Stimulated activated CD4-positive, alpha-beta T cell treated with anti-CD3 and anti-CD28 coated beads, Interleukin-12 subunit alpha, Interleukin-12 subunit beta, amount 100 ng/mL, for 4 hours (primary cell): Measurements from ENCODE around the gene RAPGEF6.

Experiments used
- DNase-seq: peaks from one replicate; pipeline ENCODE4 v3.0.0-alpha.2; 2020

RAPGEF6 gene

DNA sequence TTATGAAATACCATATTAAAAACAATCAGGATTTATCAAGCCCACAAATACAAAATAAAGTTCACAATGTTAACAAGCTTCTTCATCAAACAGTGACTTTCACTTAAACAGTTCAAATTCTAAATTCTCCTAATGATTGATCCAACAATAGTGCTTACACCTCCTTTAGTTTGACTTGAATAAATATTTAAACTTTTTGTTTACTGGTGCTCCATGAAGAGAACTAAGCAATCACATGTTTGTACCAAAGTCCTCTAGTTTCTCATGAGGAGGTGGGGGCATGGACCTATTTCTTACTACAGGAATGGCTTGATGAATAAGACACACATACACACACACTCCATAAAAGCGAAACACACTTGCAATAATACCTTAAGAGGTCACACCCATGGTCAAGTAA, 95.8 kb downstream of the RAPGEF6 start:
- no peak for DNase-seq

DNA sequence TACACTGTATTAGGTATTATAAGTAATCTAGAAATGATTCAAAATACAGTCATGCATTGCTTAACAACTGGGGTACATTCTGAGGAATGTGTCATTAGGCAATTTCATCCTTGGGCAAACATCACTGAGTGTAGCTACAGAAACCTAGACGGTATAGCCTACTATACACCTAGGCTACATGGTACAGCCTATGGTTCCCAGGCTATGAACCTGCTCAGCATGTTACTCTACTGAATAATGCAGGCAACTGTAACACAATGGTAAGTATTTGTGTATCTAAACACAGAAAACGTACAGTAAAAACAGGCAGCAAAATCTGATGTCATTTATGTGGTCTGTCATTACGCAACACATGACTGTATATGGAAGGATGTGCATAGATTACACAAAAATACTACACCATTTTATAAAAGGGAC, 96.8 kb downstream of the RAPGEF6 start:
- no peak for DNase-seq

DNA sequence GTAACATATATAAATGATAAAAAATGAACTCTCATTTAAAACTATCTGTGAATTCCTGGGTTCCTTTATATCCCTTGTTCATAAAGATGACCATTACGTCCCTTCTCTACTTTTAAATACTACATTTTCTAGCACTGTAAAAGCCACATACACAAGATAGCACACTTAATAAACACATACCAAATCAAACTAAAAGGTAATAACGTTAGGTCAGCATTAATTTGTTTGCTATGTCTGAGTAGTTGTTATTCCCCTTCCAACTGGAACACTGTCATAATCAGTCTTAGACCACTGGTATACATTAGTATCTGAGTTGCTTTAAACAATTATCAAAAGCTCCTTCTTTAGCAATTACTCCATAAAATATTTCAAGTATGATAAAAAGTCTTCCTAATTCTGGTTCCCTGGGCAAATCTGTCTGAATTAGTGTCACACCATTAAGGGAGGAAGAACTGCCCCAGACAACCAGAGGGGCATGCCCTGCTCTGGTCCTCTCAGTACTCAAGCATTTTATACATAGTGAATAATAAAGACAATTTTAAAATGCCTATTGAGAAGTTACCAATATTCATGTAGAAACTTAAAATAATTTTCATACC, 98.1 kb downstream of the RAPGEF6 start:
- DNase-seq = no peak

DNA sequence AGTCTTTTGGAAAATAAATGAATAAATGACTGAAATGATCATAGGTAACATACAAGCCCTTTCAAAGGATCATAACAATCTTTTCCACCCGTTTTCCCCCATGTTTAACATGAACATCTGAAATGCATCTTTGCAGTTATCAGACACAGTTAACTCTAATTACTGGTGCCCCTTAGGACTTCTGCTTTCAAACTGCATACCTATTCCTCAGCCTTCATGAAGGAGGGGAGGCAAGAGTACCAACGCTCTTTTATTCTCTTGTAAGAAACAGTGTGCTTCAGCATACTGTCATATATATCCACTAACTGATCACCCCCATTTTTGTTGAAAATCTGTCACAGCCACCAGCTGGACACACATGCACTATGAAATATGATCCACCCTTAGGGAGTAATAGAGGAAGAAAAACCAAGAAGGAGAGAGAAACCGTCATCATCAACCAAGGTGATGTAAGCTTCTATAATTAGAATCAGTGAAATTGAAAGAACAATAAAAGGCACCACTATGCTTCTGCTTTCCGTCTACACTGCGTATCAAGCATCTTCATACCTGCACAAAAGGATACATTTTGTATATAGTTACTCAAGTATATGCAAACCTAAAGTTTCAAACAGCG, 98.7 kb downstream of the RAPGEF6 start:
- DNase-seq = no peak

DNA sequence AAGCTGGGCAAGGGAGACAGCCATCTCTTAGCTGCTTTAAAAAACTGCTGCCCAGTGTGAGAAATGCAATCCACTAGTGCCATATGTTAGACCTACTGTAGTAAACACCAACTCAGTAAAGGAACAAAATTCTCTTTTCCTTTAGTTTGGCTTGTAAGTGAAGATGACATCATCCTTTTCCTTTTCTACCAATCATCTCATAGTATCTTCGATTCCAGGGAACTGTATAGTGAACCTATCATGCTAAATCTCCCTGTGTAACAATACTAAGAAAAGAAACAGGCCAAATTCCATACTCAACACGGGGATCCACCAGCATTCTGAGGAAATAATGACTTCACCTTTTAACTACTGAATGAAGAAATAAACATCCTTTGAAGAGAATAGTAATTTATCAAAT, 100.1 kb downstream of the RAPGEF6 start:
- DNase-seq = no peak

DNA sequence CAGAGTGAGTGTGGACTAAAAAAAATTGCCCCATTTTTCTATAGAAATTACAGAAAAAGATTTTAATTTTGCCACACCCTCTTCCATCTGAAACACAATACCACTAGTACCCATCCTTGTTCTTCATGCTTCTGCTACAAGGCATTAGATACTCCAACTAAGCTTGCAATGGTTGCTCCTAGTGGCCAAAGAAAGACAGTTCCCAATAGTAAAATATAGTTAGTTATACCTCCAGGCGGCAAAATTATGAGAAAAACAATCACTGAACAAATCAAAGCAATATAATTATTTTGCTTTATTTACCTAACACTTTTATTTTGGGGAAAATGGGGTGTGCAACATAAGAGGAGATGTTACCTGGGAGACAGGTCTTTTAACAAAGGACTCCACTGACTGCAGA, 101.2 kb downstream of the RAPGEF6 start:
- no peak for DNase-seq

DNA sequence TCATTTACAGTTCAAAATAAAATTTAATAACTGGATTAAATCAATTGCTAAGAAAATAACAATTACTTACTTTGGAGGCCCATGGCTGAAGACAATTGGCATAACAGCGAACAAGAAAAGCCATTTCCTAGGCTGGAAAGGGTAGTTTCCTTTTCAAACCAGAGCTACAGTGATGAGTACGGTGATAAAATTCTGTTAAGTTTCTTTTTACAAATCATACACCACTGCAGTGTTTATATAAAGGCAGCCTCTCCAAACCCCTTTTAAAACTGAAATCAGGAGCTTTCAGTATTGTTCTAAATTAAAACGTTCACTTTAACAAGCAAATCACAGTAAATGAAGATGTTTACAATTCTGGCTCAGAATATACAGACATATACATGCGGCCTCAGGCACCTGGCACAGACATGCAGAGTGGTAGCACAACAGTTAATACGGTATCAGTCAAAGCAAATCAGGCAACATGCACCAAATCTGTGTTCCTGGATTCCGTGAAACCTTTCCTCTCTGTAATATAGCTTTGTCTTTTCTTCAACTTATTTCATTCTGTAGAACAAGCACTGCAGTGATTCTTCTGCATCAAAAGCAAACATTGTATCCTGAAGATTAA, 102.9 kb downstream of the RAPGEF6 start:
- DNase-seq = no peak

DNA sequence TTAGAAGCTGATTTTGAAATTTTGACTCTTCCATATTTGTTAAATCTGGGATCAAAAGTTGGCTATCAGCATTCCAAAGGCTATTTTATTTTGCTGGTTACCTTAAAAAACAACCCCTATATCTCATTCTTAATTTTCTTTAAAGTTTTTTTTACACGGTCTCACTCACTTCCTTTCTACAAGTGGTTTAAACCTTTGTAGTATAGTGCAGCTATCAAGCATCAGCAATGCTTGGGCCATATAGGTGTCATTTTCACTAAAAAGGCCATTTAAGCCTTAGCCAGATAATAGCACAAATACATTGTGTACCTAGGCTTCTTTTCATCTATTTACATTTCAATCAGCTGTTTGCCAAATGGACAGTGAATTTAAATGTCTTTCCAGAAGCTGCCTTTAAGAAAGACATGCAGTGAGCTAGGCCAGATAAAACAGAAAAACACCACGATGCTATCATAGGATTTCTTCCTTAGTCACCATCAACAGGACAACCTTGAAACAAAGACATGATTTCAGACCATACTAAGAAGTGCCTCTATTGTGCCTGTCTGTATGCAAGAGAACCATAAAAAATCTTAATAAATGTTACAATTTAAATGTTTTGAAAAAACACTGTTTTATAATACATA, 104.2 kb downstream of the RAPGEF6 start:
- DNase-seq = no peak

DNA sequence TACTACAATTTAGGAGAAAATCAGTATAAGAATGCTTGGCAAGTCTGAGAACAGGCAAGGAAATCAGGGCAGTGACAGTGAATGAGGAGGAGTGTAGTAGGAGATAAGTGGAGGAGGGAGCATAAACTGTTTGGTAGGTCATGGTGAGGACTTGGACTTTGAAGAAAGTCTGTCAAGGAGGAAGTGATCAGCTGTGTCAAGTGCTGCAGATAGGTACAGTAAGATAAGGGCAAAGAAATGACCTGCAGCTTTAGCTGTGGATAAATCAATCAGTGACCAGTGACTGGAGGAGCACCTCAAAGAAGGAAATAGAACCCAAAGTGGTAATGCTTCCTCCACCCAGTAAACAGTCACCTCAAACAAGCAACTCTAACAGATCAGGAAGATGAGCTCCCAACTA, 106.3 kb downstream of the RAPGEF6 start:
- DNase-seq = no peak

DNA sequence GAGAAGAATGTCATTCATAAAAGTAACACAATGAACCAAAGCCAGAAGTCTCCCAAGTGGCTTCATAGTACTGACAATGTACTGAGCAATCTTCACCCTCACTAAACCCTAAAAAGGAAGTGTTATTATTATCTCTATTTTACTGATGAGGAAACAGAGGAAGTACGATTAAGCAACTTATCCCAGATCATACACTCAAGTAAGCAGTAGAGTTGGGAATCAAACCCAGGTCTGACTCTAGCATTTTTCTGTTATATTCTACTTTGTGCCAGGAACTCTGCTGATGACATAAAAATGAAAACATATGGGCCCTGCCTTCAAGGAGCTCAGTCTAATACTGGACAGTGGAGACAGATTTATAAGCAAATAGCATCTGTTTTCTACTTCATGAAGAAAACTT, 109.2 kb downstream of the RAPGEF6 start:
- DNase-seq = no peak

DNA sequence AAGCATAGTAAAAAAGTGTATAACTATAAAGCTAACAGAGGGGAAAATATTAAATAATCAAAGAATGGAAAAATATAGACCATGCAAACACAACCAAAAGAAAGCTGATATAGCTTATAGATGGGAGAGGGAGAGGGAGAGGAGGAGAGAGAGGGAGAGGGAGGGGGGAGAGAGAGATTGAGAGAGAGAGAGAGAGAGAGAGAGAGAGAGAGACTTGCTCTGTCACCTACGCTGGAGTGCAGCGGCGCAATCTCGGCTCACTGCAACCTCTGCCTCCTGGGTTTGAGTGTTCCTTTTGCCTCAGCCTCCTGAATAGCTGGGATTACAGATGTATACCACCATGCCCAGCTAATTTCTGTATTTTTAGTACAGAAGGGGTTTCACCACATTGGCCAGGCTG, 110.6 kb downstream of the RAPGEF6 start:
- no peak for DNase-seq

DNA sequence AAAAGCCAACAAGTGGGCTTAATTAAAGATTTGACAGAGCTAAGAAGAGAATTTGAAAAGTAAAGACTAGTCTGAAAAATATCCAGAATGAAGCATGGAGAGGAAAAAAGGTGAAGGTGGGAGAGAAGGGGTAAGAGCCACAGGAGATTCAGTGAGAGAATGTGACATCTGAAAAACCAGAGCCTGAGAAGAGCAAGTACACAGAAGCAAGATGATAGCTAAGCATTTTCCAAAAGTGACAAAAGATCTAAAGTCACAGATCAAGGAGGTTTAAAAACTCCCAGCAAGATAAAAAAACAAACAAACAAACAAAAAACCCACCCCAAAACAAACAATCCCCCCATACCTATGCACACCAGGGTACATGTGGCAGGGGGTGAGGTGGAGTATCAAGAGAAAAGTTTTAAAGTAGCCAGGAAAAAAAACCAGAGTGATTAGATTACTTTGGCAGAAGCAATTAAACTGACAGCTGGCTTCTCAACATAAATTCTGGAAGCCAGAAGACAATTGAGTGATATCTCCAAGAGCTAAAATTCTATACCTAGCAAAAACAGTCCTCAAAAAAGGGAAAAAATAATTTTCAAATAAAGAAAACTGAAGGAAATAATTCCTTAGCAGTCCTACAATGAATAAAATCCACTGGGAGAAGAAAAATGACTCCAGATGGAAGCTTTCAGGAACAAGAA, 111.4 kb downstream of the RAPGEF6 start:
- DNase-seq = no peak

DNA sequence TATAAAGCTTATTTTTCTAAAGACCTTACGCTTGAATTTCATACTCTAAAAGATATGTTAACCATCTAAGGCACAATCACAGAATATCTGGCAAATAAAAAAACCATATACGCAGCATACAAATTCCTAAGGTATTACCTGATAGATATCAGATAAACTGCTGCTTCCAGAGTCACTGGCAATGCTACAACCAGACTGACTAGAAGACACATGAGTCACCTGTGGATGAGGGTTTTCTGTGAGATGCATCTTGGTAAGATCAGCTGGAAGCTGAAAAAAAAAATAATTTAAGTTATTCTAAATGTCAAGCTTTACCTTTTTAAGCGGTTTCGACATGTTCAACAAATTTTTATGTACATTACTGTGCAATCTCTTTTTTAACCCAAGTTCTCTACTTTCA, 113.8 kb downstream of the RAPGEF6 start:
- DNase-seq = no peak

DNA sequence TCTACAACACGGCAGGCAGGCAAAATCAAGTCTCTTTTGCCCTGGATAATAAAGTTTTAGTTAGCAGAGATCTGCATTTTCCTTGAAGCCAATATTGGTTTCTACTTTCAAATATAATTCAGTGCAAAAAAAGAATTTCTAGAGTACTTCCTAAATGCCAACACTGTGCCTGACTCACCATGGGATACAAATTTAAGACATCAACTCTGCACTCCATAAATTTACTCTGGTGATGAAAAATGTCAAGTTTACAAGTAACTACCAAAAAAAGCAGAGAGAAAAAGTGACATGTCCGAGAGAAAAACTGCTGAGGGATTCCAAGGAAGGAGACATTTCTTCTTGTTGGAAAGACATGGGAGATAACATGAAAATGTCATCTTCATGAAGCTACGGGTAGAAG, 119.7 kb downstream of the RAPGEF6 start:
- no peak for DNase-seq

DNA sequence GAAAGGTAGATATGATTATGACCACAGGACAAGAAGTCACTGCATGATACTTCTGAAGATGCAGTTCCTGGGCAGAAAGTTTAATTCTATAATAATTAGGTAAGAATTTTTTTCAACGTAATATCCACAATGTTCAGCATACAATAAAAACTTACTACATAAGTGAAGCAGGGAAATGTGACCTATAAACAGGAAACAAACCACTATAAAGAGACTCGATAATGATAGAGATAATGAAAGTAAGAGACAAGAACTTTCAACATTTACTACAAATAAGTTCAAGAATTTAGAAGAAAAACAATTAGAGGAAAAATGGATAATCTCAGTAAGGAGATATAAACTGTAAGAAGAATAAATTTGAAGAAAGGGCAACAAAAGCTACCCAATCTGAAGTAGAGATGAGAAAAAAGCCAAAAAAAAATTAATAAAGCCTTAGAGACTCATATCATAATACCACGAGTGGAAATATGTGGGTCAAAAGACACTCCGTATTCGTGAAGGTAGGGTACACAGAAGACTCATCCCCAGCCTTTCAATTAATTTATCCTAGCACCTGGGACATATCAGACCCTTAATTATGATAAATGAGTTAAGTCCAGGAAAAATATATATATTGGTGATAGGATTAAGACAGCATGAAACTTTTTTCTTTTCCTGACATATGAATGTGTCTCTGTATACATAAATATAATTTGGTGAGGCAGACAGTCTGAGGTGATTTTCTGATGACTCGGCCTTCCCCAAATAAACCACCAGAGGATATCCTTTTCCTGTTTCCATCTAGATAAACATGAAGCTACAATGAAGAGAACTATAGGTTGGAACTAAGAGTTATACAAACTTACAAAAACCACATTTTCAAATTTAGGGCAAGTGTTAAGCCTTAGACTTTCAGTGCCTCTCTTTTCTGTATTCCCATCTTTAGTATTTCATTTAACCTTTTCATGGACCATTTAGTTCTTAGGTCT, 120.4 kb downstream of the RAPGEF6 start:
- DNase-seq = no peak

DNA sequence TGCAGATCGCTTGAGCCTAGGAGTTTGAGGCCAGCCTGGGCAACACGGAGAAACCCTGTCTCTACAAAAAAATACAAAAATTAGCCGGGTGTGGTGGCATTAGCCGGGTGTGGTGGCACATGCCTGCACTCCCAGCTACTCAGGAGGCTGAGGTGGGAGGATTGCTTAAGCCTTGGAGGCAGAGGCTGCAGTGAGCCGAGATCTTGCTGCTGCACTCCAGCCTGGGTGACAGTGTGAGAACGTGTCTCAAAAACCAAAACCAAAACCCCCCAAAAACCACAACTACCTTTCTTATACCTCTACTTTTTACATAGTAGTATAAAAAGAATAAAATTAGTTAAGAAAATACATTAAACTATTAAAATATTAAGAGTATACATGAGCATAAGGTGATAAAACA, 121.2 kb downstream of the RAPGEF6 start:
- DNase-seq = no peak

DNA sequence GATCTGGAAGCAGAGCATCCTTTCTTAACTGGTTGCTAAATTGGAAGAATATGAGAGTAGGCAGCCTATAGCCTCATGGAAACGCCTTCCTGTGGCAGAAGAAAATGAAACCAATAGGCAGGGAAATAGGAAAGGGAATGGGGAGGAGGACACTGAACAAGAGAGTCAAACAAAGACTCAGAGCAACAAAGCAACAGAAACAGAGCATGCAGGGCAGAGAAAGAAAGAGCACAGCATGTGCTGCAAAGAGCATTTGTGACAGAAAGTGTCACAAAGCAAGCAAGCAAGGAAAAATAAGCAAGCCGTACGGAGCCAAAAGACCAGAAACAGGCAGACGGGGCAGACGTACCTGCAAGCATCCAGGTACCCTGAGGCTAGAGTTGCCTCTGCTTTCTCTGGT, 123.1 kb downstream of the RAPGEF6 start:
- no peak for DNase-seq

DNA sequence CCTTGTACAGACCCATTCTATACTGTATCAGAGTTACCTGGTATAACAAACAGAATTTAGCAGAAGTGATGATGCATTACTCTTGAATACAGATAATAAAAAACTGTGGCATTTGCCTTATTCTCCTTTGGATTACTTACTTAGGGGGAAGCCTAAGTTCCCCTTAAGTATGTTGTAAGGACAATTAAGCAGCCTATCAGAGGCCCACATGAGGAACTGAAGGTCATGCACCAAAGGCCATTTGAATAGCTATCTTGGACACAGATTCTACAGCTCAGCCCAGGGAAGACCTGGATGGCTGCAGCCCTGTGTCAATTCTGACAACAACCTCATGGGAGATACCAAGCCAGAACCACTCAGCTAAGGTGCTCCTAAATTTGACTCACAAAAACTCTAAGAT, 125.2 kb downstream of the RAPGEF6 start:
- no peak for DNase-seq

DNA sequence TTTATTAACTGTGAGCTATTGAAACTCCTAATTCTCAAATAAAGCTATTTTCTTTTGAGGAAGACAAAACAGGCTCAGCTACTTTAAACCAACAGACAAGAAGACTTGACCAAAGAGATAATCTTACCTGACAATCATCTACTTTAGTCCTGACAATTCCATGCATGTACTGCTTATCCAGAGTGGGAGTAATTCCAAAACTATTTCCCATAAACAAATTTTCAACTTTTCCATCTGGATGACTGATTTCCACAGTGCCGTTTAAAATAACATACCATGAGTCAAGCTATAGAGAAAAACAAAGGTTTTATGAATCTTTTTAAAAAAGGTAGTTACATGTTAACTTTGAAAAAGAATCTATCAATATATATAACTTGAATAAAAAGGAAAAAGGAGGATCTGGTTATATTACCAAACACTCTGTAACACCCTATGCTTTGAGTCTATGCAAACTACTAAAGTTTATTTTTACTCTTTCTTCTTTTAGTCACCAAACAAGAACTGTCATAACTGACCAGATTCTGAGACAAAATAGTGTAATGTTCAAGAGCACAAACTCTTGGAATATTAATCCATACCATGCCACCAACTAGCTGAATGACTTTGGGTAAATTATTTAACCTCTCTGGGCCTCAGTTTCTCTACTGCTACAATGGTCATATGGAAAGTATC, 129.7 kb downstream of the RAPGEF6 start:
- no peak for DNase-seq

DNA sequence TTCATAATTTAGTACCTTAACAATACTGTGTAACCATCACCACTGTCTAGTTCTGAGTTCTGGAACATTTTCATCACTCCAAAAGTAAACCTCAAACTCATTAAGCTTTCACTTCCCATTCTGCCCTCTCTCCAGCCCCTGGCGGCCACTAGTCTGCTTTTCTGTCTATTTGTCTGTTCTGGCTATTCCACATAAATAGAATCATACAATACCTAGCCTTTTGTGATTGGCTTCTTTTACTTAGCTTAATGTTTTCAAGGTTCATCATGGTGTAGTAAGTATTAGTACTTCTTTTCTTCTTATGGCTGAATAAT, 138.7 kb downstream of the RAPGEF6 start:
- no peak for DNase-seq

DNA sequence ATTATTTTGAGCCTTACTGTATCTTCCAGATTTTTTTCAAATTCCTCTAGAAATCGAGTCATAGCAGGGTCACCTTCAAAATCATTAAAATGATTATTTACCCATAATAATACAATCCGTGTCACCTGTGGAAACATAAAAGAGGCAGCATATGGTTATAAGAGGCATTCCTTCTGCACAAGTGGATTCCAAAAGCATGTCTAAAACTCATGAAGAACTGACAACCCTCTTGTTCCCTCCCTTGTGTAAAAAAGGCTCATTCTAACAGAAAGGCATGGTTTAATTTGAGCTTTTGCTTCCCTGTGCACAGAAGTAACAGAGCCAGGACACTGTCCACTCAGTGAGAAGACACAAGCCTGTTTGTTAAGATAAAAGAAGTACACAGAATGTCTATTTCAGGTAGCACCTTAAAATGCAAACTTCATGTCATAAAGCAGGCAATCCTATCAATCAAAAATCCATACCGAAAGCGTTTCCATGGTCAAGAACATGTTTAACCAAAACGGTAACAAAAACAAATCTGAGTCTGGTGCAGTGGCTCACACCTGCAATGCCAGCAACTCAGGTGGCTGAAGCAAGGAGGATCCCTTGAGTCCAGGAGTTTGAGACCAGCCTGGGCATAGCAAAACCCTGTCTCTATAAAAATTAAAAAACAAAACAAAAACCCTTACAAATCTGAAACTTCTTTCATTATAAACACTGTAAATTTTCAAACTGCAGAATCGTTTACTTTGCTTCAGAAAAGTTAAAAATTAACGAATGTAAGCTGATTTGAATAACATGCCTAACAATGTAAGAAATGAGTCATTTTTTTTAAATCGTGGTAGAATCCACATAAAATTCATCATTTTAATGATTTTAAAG, 139.3 kb downstream of the RAPGEF6 start:
- no peak for DNase-seq
